Peyer's patch (tissue), 4 donors: ENCODE measurements around the gene ARHGEF19. TPM values are rescaled to one million over a fixed set of nuclear protein-coding genes. Genes with fewer than 3 reads are reported as not detected.

Source experiments
- DNase-seq, 3 donors: peaks; one replicate each; pipeline ENCODE4 v3.0.0-alpha.2; 2017 to 2019
- H3K27ac ChIP-seq, 4 donors: fragments of 200-600 bp; sonication (generic); one replicate each; pipeline ENCODE4 v1.5.1; 2016 to 2019
- H3K27me3 ChIP-seq, 2 donors: fragments of 200-600 bp; sonication (generic); one replicate each; pipeline ENCODE4 v1.5.1; 2019
- H3K36me3 ChIP-seq, 3 donors: fragments of 200-600 bp; sonication (generic); one replicate each; pipeline ENCODE4 v1.5.1; 2016 to 2019
- H3K4me1 ChIP-seq, 4 donors: fragments of 200-600 bp; sonication (generic); one replicate each; pipeline ENCODE4 v1.5.1; 2016 to 2019
- H3K4me3 ChIP-seq, 4 donors: fragments of 200-600 bp; sonication (generic); 1 replicate in 3 of 4; 2 replicates in 1 of 4; pipeline ENCODE4 v1.5.1; 2016 to 2019; ENCODE audit warnings: mild to moderate bottlenecking in 1 of 4
- H3K9me3 ChIP-seq, 4 donors: fragments of 200-600 bp; sonication (generic); one replicate each; pipeline ENCODE4 v1.5.1; 2016 to 2019; ENCODE audit warnings: mild to moderate bottlenecking in 1 of 4
- CTCF ChIP-seq, 6 experiments: fragments of 450-650 bp in 4 of 6; fragments of 200-600 bp in 2 of 6; sonication (generic) in 1 of 6; IDR thresholded peaks; one replicate each; pipeline ENCODE4 v1.5.1; 2017 to 2019; ENCODE audit warnings: antibody characterized with exemption in 6 of 6, mild to moderate bottlenecking in 3 of 6, moderate library complexity in 1 of 6
- POLR2A ChIP-seq, 2 donors: fragments of 450-650 bp; IDR thresholded peaks; one replicate each; pipeline ENCODE4 v1.5.1; 2017; ENCODE audit warnings: antibody characterized with exemption in 2 of 2, mild to moderate bottlenecking in 2 of 2, moderate library complexity in 2 of 2
- total RNA-seq, 4 donors: library from RNA; depleted of rRNA; stranded (reverse); fragments of >200 nt; gene quantifications; one replicate each; pipeline ENCODE4 v1.1.0, GENCODE V29; 2016

The ARHGEF19 gene
- total RNA-seq, 4 donors from 2014 or later = 6.0 to 16.5 (median 7.3) TPM

DNA sequence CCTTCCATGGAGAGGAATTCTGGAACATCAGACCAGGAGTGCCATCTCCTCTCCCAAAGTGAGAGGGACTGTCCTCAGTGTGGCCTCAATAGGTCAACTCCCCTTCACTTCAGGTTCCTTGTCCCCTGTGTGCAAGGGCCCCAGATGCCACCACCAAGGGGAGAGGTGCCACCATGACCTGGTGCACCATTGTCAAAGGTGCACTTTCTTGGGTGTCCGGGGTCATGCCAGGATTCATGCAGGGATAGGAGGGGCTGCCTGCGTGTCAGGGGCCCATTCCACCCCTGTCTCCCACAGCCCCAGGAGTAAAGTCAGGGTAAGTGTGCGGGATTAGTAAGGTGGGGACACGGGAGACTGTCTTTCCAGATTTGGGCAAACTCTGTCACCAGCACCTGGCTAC lies 35.1 kb downstream of the ARHGEF19 start:
- Histone ChIP-seq H3K4me3 (no peak overlapping the region), H3K9me3 (no peaks in the 10 kb centered on the region), H3K36me3 (no peaks in the 10 kb centered on the region), H3K27me3 (no peaks in the 10 kb centered on the region), H3K27ac (peak overlapping the region in 2 of 4 donors; percentile 80 to 87), H3K4me1 (peaks cover 0 to 77% (median 14%) of the 10 kb centered on the region in 4 donors)
- TF ChIP-seq CTCF (IDR thresholded peaks at IDR 0.05) (no peak), POLR2A (IDR thresholded peaks at IDR 0.05) (no peak)
- no peak for DNase-seq

GRCh38 chr1:16176653-16177052 lies 35.8 kb downstream of the ARHGEF19 start:
- H3K36me3 ChIP-seq = no peaks in the 10 kb centered on the region
- no peak overlapping the region for H3K4me3 ChIP-seq
- no peak for DNase-seq
- H3K9me3 ChIP-seq = no peaks in the 10 kb centered on the region
- H3K27ac ChIP-seq = peak overlapping the region; percentile 62 to 87 (median 79)
- no peaks in the 10 kb centered on the region for H3K27me3 ChIP-seq
- no peak for TF ChIP-seq CTCF (IDR thresholded peaks at IDR 0.05)
- no peak for TF ChIP-seq POLR2A (IDR thresholded peaks at IDR 0.05)
- peaks cover 0 to 77% (median 14%) of the 10 kb centered on the region in 4 donors for H3K4me1 ChIP-seq

- no peaks in the 10 kb centered on the region for H3K27me3 ChIP-seq
- H3K4me3 ChIP-seq = no peak overlapping the region
- peak overlapping the region; percentile 62 to 87 (median 79) for H3K27ac ChIP-seq
- H3K4me1 ChIP-seq = peaks cover 0 to 74% (median 14%) of the 10 kb centered on the region in 4 donors
- H3K9me3 ChIP-seq = no peaks in the 10 kb centered on the region
- DNase-seq = peak; percentile 41 to 88 (median 82)
- H3K36me3 ChIP-seq = no peaks in the 10 kb centered on the region
- TF ChIP-seq POLR2A (IDR thresholded peaks at IDR 0.05) (no peak), CTCF (IDR thresholded peaks at IDR 0.05) (no peak)
These were observed 36.6 kb downstream of the ARHGEF19 start for GRCh38 chr1:16175610-16176553.

GRCh38 chr1:16174886-16175598 lies 37.4 kb downstream of the ARHGEF19 start:
- Histone ChIP-seq H3K27ac (peak overlapping the region; percentile 62 to 87 (median 76)), H3K4me3 (no peak overlapping the region), H3K36me3 (no peaks in the 10 kb centered on the region), H3K4me1 (peaks cover 0 to 72% (median 14%) of the 10 kb centered on the region in 4 donors), H3K27me3 (no peaks in the 10 kb centered on the region), H3K9me3 (no peaks in the 10 kb centered on the region)
- DNase-seq = no peak
- no peak for TF ChIP-seq POLR2A (IDR thresholded peaks at IDR 0.05)
- no peak for TF ChIP-seq CTCF (IDR thresholded peaks at IDR 0.05)

DNA sequence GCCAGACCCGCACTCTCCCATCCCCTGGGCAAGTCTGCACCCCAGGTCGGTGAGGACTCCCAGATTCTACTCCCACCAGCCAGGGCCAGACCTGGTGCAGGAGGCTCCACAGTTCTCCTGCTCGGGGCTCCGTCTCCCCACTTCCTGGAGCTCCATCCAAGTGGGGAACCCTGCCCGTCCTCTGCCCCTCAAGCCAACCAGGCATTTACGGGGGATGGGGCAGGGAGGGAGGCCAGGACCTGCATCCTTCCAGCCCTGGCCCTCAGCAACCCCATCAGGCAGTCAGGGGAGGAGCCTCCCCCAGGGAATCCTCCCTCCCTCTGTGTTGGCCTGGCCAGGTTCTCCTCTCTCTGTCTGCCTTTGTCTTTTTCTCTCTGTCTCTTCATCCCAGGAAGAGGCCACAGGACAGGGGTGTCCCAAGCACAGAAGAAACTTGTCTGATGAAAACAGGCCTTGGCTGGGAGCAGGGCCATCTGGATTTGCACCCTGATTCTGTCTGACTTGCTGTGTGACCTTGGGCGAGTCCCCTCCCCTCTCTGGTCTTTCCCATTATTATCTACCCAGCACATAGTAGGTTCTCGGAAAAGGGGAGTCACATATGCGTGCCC lies 38.1 kb downstream of the ARHGEF19 start:
- no peak for DNase-seq
- TF ChIP-seq CTCF (IDR thresholded peaks at IDR 0.05) (no peak), POLR2A (IDR thresholded peaks at IDR 0.05) (no peak)
- Histone ChIP-seq H3K36me3 (no peaks in the 10 kb centered on the region), H3K9me3 (no peaks in the 10 kb centered on the region), H3K4me1 (peaks cover 0 to 72% (median 14%) of the 10 kb centered on the region in 4 donors), H3K4me3 (no peak overlapping the region), H3K27me3 (no peaks in the 10 kb centered on the region), H3K27ac (peak overlapping the region; percentile 62 to 89 (median 88))
